Mesendoderm (in vitro differentiated cells): Measurements from ENCODE around the gene SLC5A11.
"Not testable (repeated sequence)": the region's sequence is repeated elsewhere in the genome, so short reads cannot be mapped to it uniquely, and the experiment has no call there.

Experiments used
- DNase-seq: peaks from one replicate; pipeline ENCODE4 v3.0.0; 2013
- H2AK5ac ChIP-seq: 2 replicates; pipeline ENCODE4 v1.6.1; 2013; ENCODE audit warnings: low read length, inconsistent platforms
- H2BK120ac ChIP-seq: 2 replicates; pipeline ENCODE4 v1.6.1; 2013; ENCODE audit warnings: low read depth, mild to moderate bottlenecking, low read length, moderate library complexity, mixed read lengths
- H2BK15ac ChIP-seq: replicated peaks from 2 replicates; pipeline ENCODE4 v1.6.1; 2013; ENCODE audit warnings: low read depth, mild to moderate bottlenecking, moderate library complexity
- H2BK5ac ChIP-seq: 2 replicates; pipeline ENCODE4 v1.6.1; 2013; ENCODE audit warnings: low read length, inconsistent platforms
- H3K18ac ChIP-seq: 2 replicates; pipeline ENCODE4 v1.6.1; 2013; ENCODE audit warnings: mild to moderate bottlenecking, low read length, mixed read lengths
- H3K23ac ChIP-seq: one replicate; pipeline ENCODE4 v1.6.1; 2013; ENCODE audit warnings: low read length
- H3K27ac ChIP-seq: 2 replicates; pipeline ENCODE4 v1.5.1; 2013; ENCODE audit warnings: low read depth, mild to moderate bottlenecking, inconsistent platforms, low read length, moderate library complexity
- H3K27me3 ChIP-seq: 2 replicates; pipeline ENCODE4 v1.6.1; 2013; ENCODE audit warnings: low read length, control low read depth, mild to moderate bottlenecking, inconsistent platforms; ENCODE audit not compliant: insufficient read depth, poor library complexity
- H3K36me3 ChIP-seq: 2 replicates; pipeline ENCODE4 v1.6.1; 2013; ENCODE audit warnings: low read length, inconsistent platforms; ENCODE audit not compliant: control insufficient read depth, insufficient read depth
- H3K4ac ChIP-seq: one replicate; pipeline ENCODE4 v1.6.1; 2013; ENCODE audit warnings: low read depth, mild to moderate bottlenecking, low read length, moderate library complexity
- H3K4me1 ChIP-seq: 2 replicates; pipeline ENCODE4 v1.6.1; 2013; ENCODE audit warnings: low read depth, low read length, inconsistent platforms; ENCODE audit not compliant: control insufficient read depth
- H3K4me2 ChIP-seq: 2 replicates; pipeline ENCODE4 v1.6.1; 2013; ENCODE audit warnings: low read length
- H3K4me3 ChIP-seq: 2 replicates; pipeline ENCODE4 v1.5.1; 2013; ENCODE audit warnings: mild to moderate bottlenecking, low read length
- H3K56ac ChIP-seq: one replicate; pipeline ENCODE4 v1.6.1; 2013; ENCODE audit warnings: low read length
- H3K79me1 ChIP-seq: 2 replicates; pipeline ENCODE4 v1.6.1; 2013; ENCODE audit warnings: low read length, inconsistent platforms
- H3K79me2 ChIP-seq: 2 replicates; pipeline ENCODE4 v1.6.1; 2013; ENCODE audit warnings: mild to moderate bottlenecking, low read length; ENCODE audit not compliant: control insufficient read depth, insufficient read depth
- H3K9ac ChIP-seq: 2 replicates; pipeline ENCODE4 v1.6.1; 2013; ENCODE audit warnings: low read length, inconsistent platforms
- H4K5ac ChIP-seq: one replicate; pipeline ENCODE4 v1.6.1; 2013; ENCODE audit warnings: low read length
- H4K8ac ChIP-seq: one replicate; pipeline ENCODE4 v1.6.1; 2013; ENCODE audit warnings: low read depth, mild to moderate bottlenecking, control low read depth, low read length, moderate library complexity
- WGBS: extraction: QIAGEN DNeasy Blood & Tissue Kit; methylation state at CpG from one replicate; pipeline ENCODE4 v1.1.7; 2013; ENCODE audit warnings: low lambda C conversion rate, missing lambda C conversion rate; ENCODE audit not compliant: insufficient coverage; ENCODE audit errors: extremely low coverage; 5-methylcytosine and 5-hydroxymethylcytosine counted together

Gene SLC5A11

GRCh38 chr16:24810951-24811843 lies 34.6 kb upstream of the SLC5A11 start:
- Histone ChIP-seq H4K8ac (no peak overlapping the region), H3K27me3 (no peaks in the 10 kb centered on the region), H2BK120ac (no peak overlapping the region), H4K5ac (no peak overlapping the region), H3K79me1 (peaks cover 2% of the 10 kb centered on the region), H3K79me2 (no peaks in the 10 kb centered on the region), H2BK5ac (no peak overlapping the region), H2BK15ac (no peak overlapping the region), H3K4ac (no peak overlapping the region), H3K4me2 (no peak overlapping the region), H3K23ac (no peak overlapping the region), H3K9ac (no peak overlapping the region), H3K27ac (no peak overlapping the region), H3K56ac (no peak overlapping the region), H3K18ac (no peak overlapping the region), H2AK5ac (no peak overlapping the region), H3K4me1 (no peaks in the 10 kb centered on the region), H3K36me3 (peaks cover 14% of the 10 kb centered on the region), H3K4me3 (no peak overlapping the region)
- WGBS, result no CpG with 5 or more reads among the region's 11 CpGs
- DNase-seq, result no peak

GRCh38 chr16:24812813-24813212 lies 33.0 kb upstream of the SLC5A11 start:
- H3K9ac ChIP-seq, H3K27me3 ChIP-seq, H2BK15ac ChIP-seq, H3K23ac ChIP-seq, H2AK5ac ChIP-seq, H2BK120ac ChIP-seq, H3K56ac ChIP-seq, H3K79me1 ChIP-seq, H3K79me2 ChIP-seq, H2BK5ac ChIP-seq, H3K27ac ChIP-seq, H3K4me1 ChIP-seq, DNase-seq, H4K8ac ChIP-seq, H3K18ac ChIP-seq, H3K4me3 ChIP-seq, H3K4ac ChIP-seq, H3K4me2 ChIP-seq, H4K5ac ChIP-seq: not testable (repeated sequence)
- H3K36me3 ChIP-seq, result peaks cover 14% of the 10 kb centered on the region
- no CpG with 5 or more reads among the region's 6 CpGs for WGBS

DNA sequence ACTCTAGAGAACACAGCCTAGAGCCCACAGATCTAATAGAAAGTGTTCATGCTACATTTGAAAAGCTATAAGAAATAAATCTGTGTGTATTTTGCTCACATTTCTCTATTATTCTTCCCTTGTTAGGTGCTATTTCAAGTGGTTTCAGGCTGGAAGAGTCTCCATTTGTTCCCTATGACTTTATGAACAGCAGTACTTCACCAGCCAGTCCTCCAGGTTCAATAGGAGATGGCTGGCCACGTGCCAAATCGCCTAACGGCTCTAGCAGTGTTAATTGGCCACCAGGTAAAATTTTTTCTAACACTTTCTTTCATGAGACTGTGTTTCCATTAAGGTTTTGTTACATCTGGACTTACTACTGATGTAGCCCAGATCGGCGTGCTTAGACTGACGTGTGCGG lies 30.7 kb upstream of the SLC5A11 start:
- no peak for DNase-seq
- Histone ChIP-seq H3K79me2 (no peaks in the 10 kb centered on the region), H2BK15ac (no peak overlapping the region), H2BK120ac (no peak overlapping the region), H3K4me2 (no peak overlapping the region), H3K27me3 (no peaks in the 10 kb centered on the region), H2AK5ac (no peak overlapping the region), H3K23ac (no peak overlapping the region), H3K4me3 (no peak overlapping the region), H4K5ac (no peak overlapping the region), H3K56ac (no peak overlapping the region), H4K8ac (no peak overlapping the region), H3K79me1 (no peaks in the 10 kb centered on the region), H3K36me3 (peaks cover 19% of the 10 kb centered on the region), H2BK5ac (no peak overlapping the region), H3K9ac (no peak overlapping the region), H3K27ac (no peak overlapping the region), H3K4ac (no peak overlapping the region), H3K18ac (no peak overlapping the region), H3K4me1 (no peaks in the 10 kb centered on the region)
- no CpG with 5 or more reads among the region's 7 CpGs for WGBS

- Histone ChIP-seq H3K79me1 (no peaks in the 10 kb centered on the region), H3K4me3 (no peak overlapping the region), H3K36me3 (peaks cover 30% of the 10 kb centered on the region), H2BK15ac (no peak overlapping the region), H4K8ac (no peak overlapping the region), H3K79me2 (no peaks in the 10 kb centered on the region), H3K18ac (no peak overlapping the region), H3K9ac (no peak overlapping the region), H2BK120ac (no peak overlapping the region), H3K4ac (no peak overlapping the region), H3K27ac (no peak overlapping the region), H2BK5ac (no peak overlapping the region), H3K23ac (no peak overlapping the region), H3K56ac (no peak overlapping the region), H4K5ac (no peak overlapping the region), H3K4me2 (no peak overlapping the region), H3K4me1 (no peaks in the 10 kb centered on the region), H3K27me3 (no peaks in the 10 kb centered on the region), H2AK5ac (no peak overlapping the region)
- no peak for DNase-seq
- 100% methylated on average over 1 of the region's 6 CpGs for WGBS
Observed at GRCh38 chr16:24816688-24817087, 29.1 kb upstream of the SLC5A11 start.

DNA sequence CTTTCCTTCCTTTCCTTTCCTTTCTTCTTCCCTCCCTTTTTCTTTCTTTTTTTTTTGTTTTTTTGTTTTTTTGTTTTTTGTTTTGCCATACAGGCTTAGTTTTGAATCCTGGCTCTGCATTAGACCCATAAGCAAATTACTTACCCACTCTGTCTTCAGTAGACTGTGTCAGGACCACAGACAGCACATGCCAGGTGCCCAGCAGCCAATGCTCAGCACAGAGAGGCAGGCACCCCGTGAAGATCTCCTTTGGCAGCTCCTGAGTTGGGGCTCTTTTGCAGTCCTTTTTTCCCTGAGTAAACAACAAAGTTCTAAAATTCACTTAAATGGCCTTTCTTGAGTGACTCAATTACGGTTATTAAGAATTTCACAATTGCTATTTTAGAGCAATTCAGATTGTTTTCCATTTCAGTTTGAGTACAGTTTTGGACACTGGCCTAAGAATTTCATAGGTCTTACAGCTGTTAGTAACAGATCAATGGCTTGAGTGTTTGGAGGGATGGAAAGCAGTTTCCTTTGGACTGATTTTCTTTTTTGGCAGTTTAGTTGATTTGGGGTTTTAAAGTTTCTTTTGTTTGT lies 26.2 kb upstream of the SLC5A11 start:
- Histone ChIP-seq H3K79me1 (no peaks in the 10 kb centered on the region), H3K36me3 (peaks cover 31% of the 10 kb centered on the region), H3K79me2 (no peaks in the 10 kb centered on the region), H3K23ac (no peak overlapping the region), H2BK5ac (no peak overlapping the region), H3K27ac (no peak overlapping the region), H3K27me3 (no peaks in the 10 kb centered on the region), H2BK15ac (no peak overlapping the region), H3K18ac (no peak overlapping the region), H3K9ac (no peak overlapping the region), H3K4ac (no peak overlapping the region), H4K8ac (no peak overlapping the region), H4K5ac (no peak overlapping the region), H2BK120ac (no peak overlapping the region), H3K4me2 (no peak overlapping the region), H3K4me1 (no peaks in the 10 kb centered on the region), H3K4me3 (no peak overlapping the region), H3K56ac (no peak overlapping the region), H2AK5ac (no peak overlapping the region)
- no peak for DNase-seq
- WGBS, result no CpG with 5 or more reads among the region's 2 CpGs
